GM12801 (cell line): Measurements from ENCODE around the gene BLCAP.

Experiments
- CTCF ChIP-seq: IDR thresholded peaks from one replicate; pipeline ENCODE4 v1.5.1; 2011; ENCODE audit warnings: control low read depth; ENCODE audit not compliant: insufficient read length; ENCODE audit errors: extremely low read depth

Gene BLCAP

GRCh38 chr20:37502654-37503053, 25.0 kb downstream of the BLCAP start:
- TF ChIP-seq CTCF, result no peak

GRCh38 chr20:37501940-37502339, 25.7 kb downstream of the BLCAP start:
- no peak for TF ChIP-seq CTCF

- no peak for TF ChIP-seq CTCF
Measured at GRCh38 chr20:37500311-37500710, 27.4 kb downstream of the BLCAP start.

- TF ChIP-seq CTCF, result no peak
Measured at GRCh38 chr20:37498066-37498665, 29.5 kb downstream of the BLCAP start.

GRCh38 chr20:37494796-37495195, 32.9 kb downstream of the BLCAP start:
- TF ChIP-seq CTCF, result no peak

GRCh38 chr20:37494301-37494700, 33.4 kb downstream of the BLCAP start:
- no peak for TF ChIP-seq CTCF

- no peak for TF ChIP-seq CTCF
Measured at GRCh38 chr20:37492945-37493344, 34.7 kb downstream of the BLCAP start.
